UCSD-AML1 (cell line): ENCODE measurements around the gene PEF1.

Source experiments
- DNase-seq: peaks from one replicate; lab custom pipeline; 2025; ENCODE audit not compliant: unreplicated experiment; lab: John Stamatoyannopoulos, UW

Gene PEF1

DNA sequence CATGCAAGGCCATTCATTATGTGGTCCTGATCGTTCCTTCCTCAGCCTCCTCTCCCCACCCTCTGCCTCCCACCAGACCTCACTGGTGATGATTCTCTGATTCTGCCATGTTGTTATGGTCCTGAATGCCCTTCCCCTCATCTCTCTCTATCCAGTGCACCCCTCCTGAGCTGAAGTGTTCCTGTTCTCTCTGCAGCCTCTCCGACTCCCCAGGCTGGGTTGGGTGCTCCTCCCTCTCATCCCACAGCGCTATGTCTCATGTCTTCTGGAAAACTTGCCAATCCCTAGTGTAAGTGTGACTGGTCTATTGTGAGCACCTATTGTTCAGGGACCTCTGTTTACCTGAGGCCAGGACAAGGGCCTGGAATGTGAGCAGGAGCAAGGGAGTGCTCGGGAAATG, 11.1 kb upstream of the PEF1 start:
- no peak for DNase-seq

- DNase-seq, result no peak
These were observed 10.4 kb upstream of the PEF1 start for GRCh38 chr1:31655104-31655503.

- no peak for DNase-seq
These were observed 9.7 kb upstream of the PEF1 start for GRCh38 chr1:31654474-31654776.

DNA sequence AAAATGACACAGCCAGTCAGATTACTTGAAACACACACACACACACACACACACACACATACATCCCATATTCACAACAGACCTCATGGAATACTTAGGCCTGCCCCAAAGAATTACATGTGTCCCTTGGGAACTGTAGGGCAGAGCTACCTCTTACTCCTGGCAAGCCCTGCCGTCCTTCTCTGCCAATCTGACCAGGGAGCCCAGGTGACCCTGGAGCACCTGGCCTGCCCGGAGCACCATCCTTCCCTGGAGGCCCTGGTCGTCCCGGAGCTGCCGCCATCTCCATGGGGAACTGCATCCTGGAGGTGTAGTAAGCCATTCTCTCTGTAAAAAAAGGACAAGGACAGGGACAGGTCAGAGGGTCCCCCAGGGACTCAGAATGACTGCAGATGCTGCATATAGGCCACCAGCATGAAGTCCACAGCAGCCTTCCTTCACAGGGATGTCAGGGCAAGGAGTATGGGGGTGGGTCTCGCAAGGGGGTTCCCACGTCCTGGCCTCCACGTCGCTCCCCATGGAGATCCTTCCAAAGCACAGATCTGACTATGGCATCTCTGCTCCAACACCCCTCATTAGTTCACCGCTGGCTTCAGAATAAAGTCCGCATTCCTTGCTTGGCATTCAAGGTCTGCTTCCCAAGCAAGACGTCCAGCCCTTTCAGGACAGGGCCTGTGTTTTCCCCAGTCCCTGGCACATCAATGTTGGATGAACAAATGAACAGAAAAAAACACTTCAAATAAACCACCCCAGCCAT, 9.2 kb upstream of the PEF1 start:
- no peak for DNase-seq

DNA sequence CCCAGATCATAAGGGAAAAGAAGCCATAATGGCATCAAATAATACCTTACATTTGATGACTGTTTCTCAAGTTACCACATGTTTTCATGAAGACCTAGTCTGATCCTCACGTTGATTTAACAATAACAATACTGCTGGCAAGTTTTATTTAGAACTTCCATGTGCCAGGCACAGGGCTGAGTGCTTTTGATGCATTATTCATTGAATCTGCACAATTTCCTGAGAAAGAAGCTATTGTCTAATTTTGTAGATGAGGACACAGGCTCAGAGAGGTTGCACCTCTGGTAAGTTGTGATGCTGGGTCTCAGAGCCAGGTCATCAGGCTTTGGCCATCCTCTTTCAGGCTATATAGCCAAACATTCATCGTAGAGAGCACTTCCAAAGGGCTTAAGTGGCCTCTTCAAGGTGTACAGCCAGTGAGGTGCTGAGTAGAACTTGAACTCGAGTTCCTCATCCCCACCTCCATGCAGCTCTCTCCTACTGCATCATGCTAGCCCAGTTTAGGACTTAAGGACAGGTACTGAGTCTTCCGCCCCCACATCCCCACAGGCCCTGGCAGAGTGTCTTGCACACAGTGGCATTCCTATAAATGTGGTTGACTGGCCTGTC, 8.3 kb upstream of the PEF1 start:
- DNase-seq, result no peak

GRCh38 chr1:31651766-31652165, 7.1 kb upstream of the PEF1 start:
- DNase-seq, result no peak

DNA sequence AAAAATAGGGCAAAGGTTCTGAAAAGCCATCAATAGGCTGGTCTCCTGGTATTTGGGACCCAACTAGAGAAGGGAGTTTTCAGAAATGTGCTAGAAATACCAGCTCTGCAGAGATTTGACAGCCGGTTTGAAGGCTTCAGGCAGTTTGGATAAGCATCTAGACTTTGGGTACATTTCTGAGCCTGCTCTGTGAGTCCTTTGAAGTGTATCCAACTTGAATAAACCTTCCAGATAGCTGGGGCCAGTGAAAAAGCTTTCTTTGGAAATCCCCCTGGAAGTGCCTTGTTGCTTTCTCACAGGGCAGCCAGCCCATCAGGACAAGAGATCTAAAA, 6.4 kb upstream of the PEF1 start:
- no peak for DNase-seq

GRCh38 chr1:31650161-31651088, 5.7 kb upstream of the PEF1 start:
- no peak for DNase-seq

GRCh38 chr1:31648641-31649357, 4.1 kb upstream of the PEF1 start:
- no peak for DNase-seq

GRCh38 chr1:31648190-31648589, 3.5 kb upstream of the PEF1 start:
- no peak for DNase-seq

DNA sequence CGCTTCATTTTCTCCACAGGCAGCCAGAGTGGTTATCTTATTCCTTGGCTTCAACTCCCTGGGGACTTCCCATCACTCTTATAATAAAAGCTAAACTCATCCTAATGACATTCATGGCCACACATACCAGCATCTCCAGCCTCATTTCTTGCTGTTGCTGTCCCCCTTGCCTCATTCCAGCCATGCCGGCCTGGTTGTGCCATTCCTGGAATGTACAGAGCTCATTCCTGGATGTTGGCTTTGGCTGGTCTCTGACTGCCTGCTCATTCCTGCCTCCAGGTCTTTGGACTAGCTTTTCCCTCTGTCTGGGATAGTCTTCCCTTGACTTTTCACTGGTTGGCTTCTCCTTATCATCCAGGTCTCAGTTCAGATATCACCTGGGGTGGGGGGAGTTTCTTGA, 2.4 kb upstream of the PEF1 start:
- no peak for DNase-seq

DNA sequence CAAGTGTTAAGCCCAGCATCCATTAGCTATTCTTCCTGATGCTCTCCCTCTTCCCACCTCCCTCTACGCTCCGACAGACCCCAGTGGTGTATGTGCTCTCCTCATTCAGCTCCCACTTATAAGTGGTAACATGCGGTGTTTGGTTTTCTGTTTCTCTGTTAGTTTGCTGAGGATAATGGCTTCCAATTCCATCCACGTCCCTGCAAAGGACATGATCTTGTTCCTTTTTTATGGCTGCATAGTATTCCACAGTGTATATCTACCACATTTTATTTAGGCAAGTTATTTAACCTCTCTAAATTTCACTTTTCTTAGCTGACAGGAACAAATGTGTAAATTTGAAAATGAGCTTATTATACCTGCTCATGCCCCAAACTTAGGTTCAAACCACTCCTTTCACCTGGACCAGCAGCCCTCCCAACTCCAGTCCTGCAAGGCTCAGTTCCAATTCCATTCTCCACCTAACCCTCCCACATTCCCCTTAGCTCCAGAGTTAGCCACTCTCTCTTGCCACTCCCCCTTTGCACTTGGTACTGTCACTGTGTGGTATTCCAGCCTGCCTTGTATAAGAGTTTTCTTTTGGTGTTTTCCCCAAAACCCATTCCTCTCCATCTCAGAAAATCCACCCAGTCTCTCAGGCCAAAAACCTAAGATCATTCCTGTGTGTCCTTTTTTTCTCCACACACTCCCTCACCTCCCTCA, 1.7 kb upstream of the PEF1 start:
- no peak for DNase-seq

GRCh38 chr1:31645274-31645568, 545 bp upstream of the PEF1 start:
- no peak for DNase-seq

GRCh38 chr1:31643976-31644559, 608 bp downstream of the PEF1 start:
- DNase-seq, result no peak

DNA sequence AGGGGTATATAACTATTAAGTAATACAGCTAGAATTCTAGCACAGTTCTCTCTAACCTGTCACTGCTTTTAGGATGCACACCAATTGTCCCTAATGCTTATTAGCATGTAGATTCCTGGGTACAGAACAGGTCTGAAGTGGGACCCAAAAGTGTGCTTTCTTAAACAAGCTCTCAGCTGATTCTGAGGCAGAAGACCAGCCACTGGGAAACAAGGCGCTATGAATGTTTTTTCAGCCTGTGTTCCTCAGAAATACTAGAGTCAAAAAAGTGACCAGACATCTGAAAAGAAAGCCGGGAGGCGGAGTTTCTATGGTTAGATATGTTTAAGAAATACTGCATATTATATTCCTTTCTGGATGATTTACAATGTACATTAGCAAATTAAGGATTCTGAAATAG, 1.8 kb downstream of the PEF1 start:
- DNase-seq, result no peak

GRCh38 chr1:31642366-31642765, 2.3 kb downstream of the PEF1 start:
- no peak for DNase-seq

DNA sequence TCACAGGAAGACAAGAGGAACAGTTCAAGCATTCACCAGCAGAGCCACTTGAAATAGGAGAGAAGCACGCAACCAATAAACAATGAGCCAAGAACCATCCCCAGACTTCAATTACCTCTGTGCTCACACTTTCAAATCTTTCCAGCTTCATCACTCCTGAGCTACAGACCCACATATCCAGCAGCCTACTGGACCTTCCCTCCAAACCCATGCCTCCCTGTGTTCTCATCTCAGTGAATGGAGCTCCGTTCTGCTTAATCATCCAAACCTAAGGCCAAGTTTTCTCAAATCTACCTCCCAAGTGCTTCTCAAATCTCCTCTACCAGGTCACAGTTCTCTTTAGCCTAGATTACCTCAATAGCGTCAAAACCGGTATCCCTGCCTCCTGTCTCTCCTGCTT, 3.7 kb downstream of the PEF1 start:
- DNase-seq, result no peak

- DNase-seq, result no peak
These were observed 4.5 kb downstream of the PEF1 start for GRCh38 chr1:31640179-31640578.

DNA sequence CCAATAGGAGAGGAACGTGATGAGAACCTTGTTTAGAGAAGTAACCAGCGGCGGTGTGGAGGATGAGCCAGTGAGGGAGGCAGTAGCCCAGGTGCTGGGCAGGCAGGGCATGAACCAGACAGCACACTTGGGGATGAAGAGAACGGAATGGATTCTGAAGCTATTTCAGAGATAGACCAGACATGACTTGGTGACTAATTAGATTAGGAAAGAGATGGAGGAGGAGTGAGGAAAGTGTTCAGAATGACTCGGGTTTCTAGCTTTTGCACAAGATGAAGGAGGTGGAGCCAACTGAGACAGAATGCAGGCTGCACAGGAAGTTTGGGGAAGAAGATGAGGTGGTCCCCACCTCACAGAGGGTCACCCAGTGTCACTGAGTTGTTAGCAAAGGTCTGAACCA, 5.1 kb downstream of the PEF1 start:
- DNase-seq, result no peak

DNA sequence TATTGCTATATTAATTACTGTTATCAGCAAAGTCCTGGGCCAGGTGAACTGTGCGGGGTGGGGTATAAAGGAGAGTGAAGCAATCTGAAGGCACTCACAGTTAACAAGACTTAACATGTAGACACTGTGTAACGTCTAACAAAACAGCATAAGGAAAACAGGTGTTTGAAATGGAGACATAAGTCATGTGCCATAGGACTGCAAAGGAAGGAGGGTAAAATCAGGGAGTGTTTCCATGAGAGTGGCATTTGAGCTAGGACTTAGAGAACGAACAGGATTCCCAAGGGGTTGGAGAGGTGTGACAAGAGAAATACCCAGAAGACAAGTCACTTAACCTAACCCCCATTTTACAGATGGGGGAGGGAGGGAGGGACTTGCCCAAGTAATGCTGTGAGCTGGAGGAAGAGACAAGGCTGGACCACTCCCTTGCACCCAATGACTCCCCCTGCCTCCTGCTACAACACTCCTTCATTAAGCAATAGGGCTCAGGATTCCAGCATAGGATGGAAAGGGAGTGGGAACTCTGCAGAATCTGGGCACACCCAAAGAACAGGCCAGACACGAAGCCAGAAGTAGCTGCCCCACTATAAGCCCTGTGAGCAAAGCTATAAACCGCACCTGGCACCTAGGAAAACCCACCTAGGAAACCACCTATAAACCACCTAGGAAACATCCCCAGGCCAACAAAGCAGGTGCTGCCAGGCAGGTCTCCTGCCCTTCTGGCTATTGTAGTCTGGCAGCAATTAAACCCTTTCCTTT, 6.6 kb downstream of the PEF1 start:
- DNase-seq, result no peak
